OCI-LY7 (cell line): ENCODE data around the gene ASCL3. TPM values are rescaled to one million over a fixed set of nuclear protein-coding genes. Genes with fewer than 3 reads are reported as not detected.

Experiments used
- BruUV-seq: library from RNA; stranded (reverse); fragments of 400-500 nt; replicated peaks from 2 replicates; lab custom pipeline; 2021; lab: Mats Ljungman, UMichigan
- CTCF ChIA-PET: fragments of 300-600 bp; sonication (Branson Sonifier 250); formaldehyde crosslinking; loops from one replicate; lab custom pipeline; 2022; ENCODE audit warnings: antibody characterized with exemption; ENCODE audit not compliant: unreplicated experiment; lab: Charles Lee
- POLR2A ChIA-PET: fragments of 300-600 bp; sonication (Branson Sonifier 250); formaldehyde crosslinking; loops from one replicate; lab custom pipeline; 2022; ENCODE audit warnings: antibody characterized with exemption; lab: Charles Lee
- DNase-seq: peaks from one replicate; pipeline ENCODE4 v3.0.0-alpha.2; 2015; ENCODE audit warnings: low spot score
- H2AFZ ChIP-seq: fragments of 200-600 bp; sonication (generic), shearing (Covaris generic); 2 replicates; pipeline ENCODE4 v1.6.1; 2014; ENCODE audit warnings: mild to moderate bottlenecking, antibody characterized with exemption, low read length, moderate library complexity
- H3K27ac ChIP-seq: fragments of 200-600 bp; sonication (generic); 2 replicates; pipeline ENCODE4 v1.5.1; 2014; ENCODE audit warnings: mixed run types, low read depth, mild to moderate bottlenecking, moderate library complexity, low read length, inconsistent platforms; ENCODE audit not compliant: poor library complexity, severe bottlenecking
- H3K36me3 ChIP-seq: fragments of 200-600 bp; sonication (generic); 2 replicates; pipeline ENCODE4 v1.6.1; 2014; ENCODE audit warnings: mild to moderate bottlenecking, antibody characterized with exemption, low read length, moderate library complexity, mixed read lengths; ENCODE audit not compliant: insufficient read depth
- H3K4me1 ChIP-seq: fragments of 200-600 bp; sonication (generic); 2 replicates; pipeline ENCODE4 v1.5.1; 2014; ENCODE audit warnings: mild to moderate bottlenecking, low read length; ENCODE audit not compliant: insufficient read depth, poor library complexity, severe bottlenecking
- H3K4me2 ChIP-seq: fragments of 200-600 bp; sonication (generic); 2 replicates; pipeline ENCODE4 v1.6.1; 2014; ENCODE audit warnings: mild to moderate bottlenecking, low read length
- H3K4me3 ChIP-seq: fragments of 200-600 bp; sonication (generic); 2 replicates; pipeline ENCODE4 v1.5.1; 2014; ENCODE audit warnings: mild to moderate bottlenecking, low read depth, low read length; ENCODE audit not compliant: poor library complexity, severe bottlenecking
- H3K79me2 ChIP-seq: fragments of 200-600 bp; sonication (generic); 2 replicates; pipeline ENCODE4 v1.6.1; 2016; ENCODE audit warnings: low read depth, mild to moderate bottlenecking, low read length, moderate library complexity, mixed read lengths; ENCODE audit not compliant: insufficient read depth
- H3K9me2 ChIP-seq: fragments of 200-600 bp; sonication (generic); 2 replicates; pipeline ENCODE4 v1.6.1; 2016; ENCODE audit warnings: mild to moderate bottlenecking, low read length, mixed read lengths; ENCODE audit not compliant: insufficient read depth
- H3K9me3 ChIP-seq: fragments of 200-600 bp; sonication (generic); 2 replicates; pipeline ENCODE4 v1.6.1; 2014; ENCODE audit warnings: mild to moderate bottlenecking, mixed run types, low read length, mixed read lengths
- H4K20me1 ChIP-seq: fragments of 200-600 bp; sonication (generic); 2 replicates; pipeline ENCODE4 v1.6.1; 2014; ENCODE audit warnings: mild to moderate bottlenecking, antibody characterized with exemption, low read length, moderate library complexity, mixed read lengths; ENCODE audit not compliant: insufficient read depth
- CTCF ChIP-seq: fragments of 200-600 bp; sonication (generic); conservative IDR thresholded peaks from 2 replicates; pipeline ENCODE4 v1.5.1; 2014; ENCODE audit warnings: mild to moderate bottlenecking, antibody characterized with exemption, low read length, moderate library complexity, mixed read lengths
- EZH2phosphoT487 ChIP-seq: fragments of 200-600 bp; sonication (generic); IDR thresholded peaks from 2 replicates; pipeline ENCODE4 v1.6.1; 2018; ENCODE audit warnings: low read depth, borderline replicate concordance, mild to moderate bottlenecking, mixed run types, antibody characterized with exemption, low read length, moderate library complexity, mixed read lengths
- intact Hi-C: fragments of 100-400 bp; cut with micrococcal nuclease; formaldehyde crosslinking; loops from one replicate; pipeline ENCODE4 v1.10.0; 2022; ENCODE audit not compliant: unreplicated experiment
- total RNA-seq, 2 experiments: library from RNA; depleted of rRNA in 1 of 2; stranded (reverse); fragments of >200 nt in 1 of 2; shearing (Covaris generic) in 1 of 2; gene quantifications; 2 replicates each; pipeline ENCODE4 v1.2.3, GENCODE V29; 2014 to 2022

Gene ASCL3
- total RNA-seq, 2 experiments from 2014 or later = not detected

GRCh38 chr11:8973121-8973520 lies 30.3 kb upstream of the ASCL3 start:
- H3K79me2 ChIP-seq = no peaks in the 10 kb centered on the region
- intact Hi-C loops = no loop called here
- H3K9me3 ChIP-seq = no peaks in the 10 kb centered on the region
- H3K4me3 ChIP-seq = no peak overlapping the region
- H2AFZ ChIP-seq = no peak overlapping the region
- no peak for DNase-seq
- H3K9me2 ChIP-seq = no peaks in the 10 kb centered on the region
- no TSS peak for BruUV-seq
- no peak for TF ChIP-seq CTCF
- no peak for TF ChIP-seq EZH2phosphoT487
- no peaks in the 10 kb centered on the region for H4K20me1 ChIP-seq
- POLR2A ChIA-PET = no interaction called here
- H3K27ac ChIP-seq = no peak overlapping the region
- CTCF ChIA-PET = no interaction called here
- H3K4me2 ChIP-seq = no peak overlapping the region
- H3K36me3 ChIP-seq = no peaks in the 10 kb centered on the region
- no peaks in the 10 kb centered on the region for H3K4me1 ChIP-seq

- H3K4me3 ChIP-seq = no peak overlapping the region
- no peak overlapping the region for H3K4me2 ChIP-seq
- H3K27ac ChIP-seq = no peak overlapping the region
- no peak for DNase-seq
- no peak for TF ChIP-seq EZH2phosphoT487
- TF ChIP-seq CTCF = no peak
- H4K20me1 ChIP-seq = no peaks in the 10 kb centered on the region
- intact Hi-C loops = no loop called here
- BruUV-seq = no TSS peak
- no peak overlapping the region for H2AFZ ChIP-seq
- POLR2A ChIA-PET = no interaction called here
- H3K79me2 ChIP-seq = no peaks in the 10 kb centered on the region
- H3K36me3 ChIP-seq = no peaks in the 10 kb centered on the region; the same call in 1 of the 2 replicates
- H3K4me1 ChIP-seq = no peaks in the 10 kb centered on the region
- no peaks in the 10 kb centered on the region for H3K9me3 ChIP-seq
- H3K9me2 ChIP-seq = no peaks in the 10 kb centered on the region
- CTCF ChIA-PET = no interaction called here
Measured at GRCh38 chr11:8971924-8972316, 29.1 kb upstream of the ASCL3 start.

GRCh38 chr11:8971196-8971923 lies 28.5 kb upstream of the ASCL3 start:
- Histone ChIP-seq H2AFZ (no peak overlapping the region), H4K20me1 (no peaks in the 10 kb centered on the region), H3K27ac (no peak overlapping the region), H3K4me2 (no peak overlapping the region), H3K4me3 (no peak overlapping the region), H3K9me3 (no peaks in the 10 kb centered on the region), H3K36me3 (no peaks in the 10 kb centered on the region; the same call in 1 of the 2 replicates), H3K79me2 (no peaks in the 10 kb centered on the region), H3K9me2 (no peaks in the 10 kb centered on the region), H3K4me1 (no peaks in the 10 kb centered on the region)
- ChIA-PET CTCF (no interaction called here), POLR2A (no interaction called here)
- no peak for DNase-seq
- intact Hi-C loops = no loop called here
- TF ChIP-seq CTCF (no peak), EZH2phosphoT487 (no peak)
- BruUV-seq = no TSS peak
